CD4-positive, alpha-beta T cell (primary cell): ENCODE data around the gene ARHGAP10. TPM values are rescaled to one million over a fixed set of nuclear protein-coding genes. Genes with fewer than 3 reads are reported as not detected.

Source experiments
- ATAC-seq: fragments of 200-7000 bp; cut with Tn5 transposase; one replicate; pipeline ENCODE4 v1.10.0; 2022; ENCODE audit warnings: mild to moderate bottlenecking; ENCODE audit not compliant: poor library complexity
- CTCF ChIA-PET: fragments of 350-600 bp; sonication (Branson Sonifier 250); formaldehyde crosslinking; loops from one replicate; lab custom pipeline; 2021; ENCODE audit warnings: antibody characterized with exemption, inconsistent platforms; lab: Charles Lee
- POLR2A ChIA-PET: fragments of 350-600 bp; sonication (Branson Sonifier 250); formaldehyde crosslinking; loops from one replicate; lab custom pipeline; 2021; ENCODE audit warnings: antibody characterized with exemption, inconsistent platforms; lab: Charles Lee
- DNase-seq, 14 experiments: peaks; one replicate each; pipeline ENCODE4 v3.0.0-alpha.2; 2013 to 2020; ENCODE audit warnings: mixed read lengths in 2 of 14
- H3K27ac ChIP-seq, 2 donors: one replicate each; pipeline versions ENCODE4 v1.5.1 to v1.7.0; 2013; ENCODE audit warnings: low read length in 2 of 2, low read depth in 1 of 2, mild to moderate bottlenecking in 1 of 2
- H3K27me3 ChIP-seq, 2 experiments: 1 replicate in 1 of 2; 2 replicates in 1 of 2; pipeline versions ENCODE4 v1.6.1 to v1.7.0; 2013; ENCODE audit warnings: low read length in 2 of 2, control low read depth in 1 of 2, mild to moderate bottlenecking in 1 of 2, moderate library complexity in 1 of 2; ENCODE audit not compliant: insufficient read depth in 2 of 2, control insufficient read depth in 1 of 2
- H3K36me3 ChIP-seq: one replicate; pipeline ENCODE4 v1.6.1; 2013; ENCODE audit warnings: low read length, control low read depth; ENCODE audit not compliant: insufficient read depth
- H3K4me1 ChIP-seq: one replicate; pipeline ENCODE4 v1.6.1; 2013; ENCODE audit warnings: low read length, control low read depth; ENCODE audit not compliant: insufficient read depth
- H3K4me3 ChIP-seq: one replicate; pipeline ENCODE4 v1.5.1; 2013; ENCODE audit warnings: mild to moderate bottlenecking, low read length, moderate library complexity
- H3K9me3 ChIP-seq, 2 experiments: 1 replicate in 1 of 2; 2 replicates in 1 of 2; pipeline versions ENCODE4 v1.6.1 to v1.7.0; 2013; ENCODE audit warnings: low read length in 2 of 2, mild to moderate bottlenecking in 2 of 2, control low read depth in 1 of 2, moderate library complexity in 1 of 2; ENCODE audit not compliant: control insufficient read depth in 1 of 2, insufficient read depth in 1 of 2
- H3K27ac Mint-ChIP-seq: one replicate; pipeline ENCODE4 v1.8.0; 2020; ENCODE audit warnings: mixed read lengths
- H3K27me3 Mint-ChIP-seq: one replicate; pipeline ENCODE4 v1.8.0; 2021; ENCODE audit warnings: mixed read lengths
- H3K36me3 Mint-ChIP-seq: one replicate; pipeline ENCODE4 v1.8.0; 2021; ENCODE audit warnings: low read depth, mixed read lengths
- H3K4me1 Mint-ChIP-seq: one replicate; pipeline ENCODE4 v1.8.0; 2021; ENCODE audit warnings: low read depth, mixed read lengths
- H3K4me3 Mint-ChIP-seq: one replicate; pipeline ENCODE4 v1.8.0; 2020; ENCODE audit warnings: mild to moderate bottlenecking, mixed read lengths
- H3K9me3 Mint-ChIP-seq: one replicate; pipeline ENCODE4 v1.8.0; 2020; ENCODE audit warnings: mixed read lengths
- CTCF ChIP-seq: fragments of 200-600 bp; IDR thresholded peaks from one replicate; pipeline ENCODE4 v1.8.0; 2022; ENCODE audit warnings: antibody characterized with exemption, mild to moderate bottlenecking
- intact Hi-C, 2 experiments: fragments of 100-400 bp; cut with DNase I in 1 of 2; cut with micrococcal nuclease in 1 of 2; formaldehyde crosslinking; loops; one replicate each; pipeline versions ENCODE4 v1.15.1 to v1.9.0; 2023 to 2025; cut with DNase I, micrococcal nuclease
- total RNA-seq, 174 experiments: library from RNA in 2 of 174; stranded (reverse) in 2 of 174; gene quantifications; one replicate each; pipeline ENCODE4 v1.2.3 and lab custom pipeline; 2021 to 2026

The ARHGAP10 gene
- total RNA-seq, 2 experiments from 2014 or later: 5.6 to 5.7 TPM

GRCh38 chr4:147848634-147849033 lies 116.7 kb downstream of the ARHGAP10 start:
- CTCF ChIA-PET: no interaction called here
- Mint-ChIP-seq H3K36me3 (peaks cover 3% of the 10 kb centered on the region), H3K4me3 (no peak overlapping the region), H3K27ac (no peak overlapping the region), H3K4me1 (no peaks in the 10 kb centered on the region), H3K27me3 (no peaks in the 10 kb centered on the region), H3K9me3 (no peaks in the 10 kb centered on the region)
- Histone ChIP-seq H3K27ac (no peak overlapping the region), H3K9me3 (no peaks in the 10 kb centered on the region), H3K36me3 (peaks cover 2% of the 10 kb centered on the region), H3K4me1 (peaks cover 4% of the 10 kb centered on the region), H3K4me3 (no peak overlapping the region), H3K27me3 (no peaks in the 10 kb centered on the region)
- POLR2A ChIA-PET: no interaction called here
- TF ChIP-seq CTCF: no peak
- DNase-seq: no peak
- no peak for ATAC-seq
- intact Hi-C loops: no loop called here

- Mint-ChIP-seq H3K27me3 (no peaks in the 10 kb centered on the region), H3K27ac (no peak overlapping the region), H3K4me3 (no peak overlapping the region), H3K36me3 (peaks cover 3% of the 10 kb centered on the region), H3K4me1 (no peaks in the 10 kb centered on the region), H3K9me3 (no peaks in the 10 kb centered on the region)
- no peak for DNase-seq
- Histone ChIP-seq H3K36me3 (peaks cover 2% of the 10 kb centered on the region), H3K27ac (no peak overlapping the region), H3K27me3 (no peaks in the 10 kb centered on the region), H3K4me3 (no peak overlapping the region), H3K9me3 (no peaks in the 10 kb centered on the region), H3K4me1 (peaks cover 4% of the 10 kb centered on the region)
- intact Hi-C loops: no loop called here
- POLR2A ChIA-PET: no interaction called here
- ATAC-seq: no peak
- TF ChIP-seq CTCF: no peak
- CTCF ChIA-PET: interaction anchor here (1.0 kb wide), 1 partner anchor 16 kb away, joined by 4 read pairs; no protein-coding TSS in a partner anchor
Observed at GRCh38 chr4:147851135-147851534, 119.2 kb downstream of the ARHGAP10 start.

DNA sequence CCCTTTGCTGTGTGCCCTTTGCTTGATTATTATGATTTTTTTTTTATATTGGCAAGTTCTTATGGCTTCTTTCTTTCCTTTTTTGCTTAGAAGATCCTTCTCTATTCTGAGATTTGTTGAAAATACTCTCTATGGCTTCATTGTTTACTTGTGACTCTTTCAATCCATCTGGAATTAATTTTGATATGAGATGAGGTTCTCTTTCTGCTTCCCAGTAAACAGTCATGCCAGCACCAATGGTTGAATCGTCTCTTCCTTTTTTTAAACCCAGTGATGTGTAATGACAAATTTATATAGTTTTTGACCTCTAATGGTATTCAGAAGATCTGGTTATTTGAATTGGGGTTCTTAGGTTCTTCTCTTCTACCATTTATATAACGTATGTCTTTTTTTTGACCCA lies 121.8 kb downstream of the ARHGAP10 start:
- H3K4me1 ChIP-seq: no peaks in the 10 kb centered on the region
- H3K36me3 ChIP-seq: peaks cover 2% of the 10 kb centered on the region
- H3K27ac ChIP-seq: no peak overlapping the region
- no peak for DNase-seq
- TF ChIP-seq CTCF: no peak
- POLR2A ChIA-PET: no interaction called here
- H3K4me3 ChIP-seq: no peak overlapping the region
- no peaks in the 10 kb centered on the region for H3K9me3 Mint-ChIP-seq
- H3K9me3 ChIP-seq: no peaks in the 10 kb centered on the region
- no peak for ATAC-seq
- intact Hi-C loops: no loop called here
- no peak overlapping the region for H3K27ac Mint-ChIP-seq
- no peak overlapping the region for H3K4me3 Mint-ChIP-seq
- peaks cover 3% of the 10 kb centered on the region for H3K36me3 Mint-ChIP-seq
- no peaks in the 10 kb centered on the region for H3K27me3 Mint-ChIP-seq
- CTCF ChIA-PET: no interaction called here
- H3K27me3 ChIP-seq: no peaks in the 10 kb centered on the region
- no peaks in the 10 kb centered on the region for H3K4me1 Mint-ChIP-seq
